Measurements from ENCODE around the gene COLQ.
"Not testable (repeated sequence)": the region's sequence is repeated elsewhere in the genome, so short reads cannot be mapped to it uniquely, and the experiment has no call there.

The COLQ gene

DNA sequence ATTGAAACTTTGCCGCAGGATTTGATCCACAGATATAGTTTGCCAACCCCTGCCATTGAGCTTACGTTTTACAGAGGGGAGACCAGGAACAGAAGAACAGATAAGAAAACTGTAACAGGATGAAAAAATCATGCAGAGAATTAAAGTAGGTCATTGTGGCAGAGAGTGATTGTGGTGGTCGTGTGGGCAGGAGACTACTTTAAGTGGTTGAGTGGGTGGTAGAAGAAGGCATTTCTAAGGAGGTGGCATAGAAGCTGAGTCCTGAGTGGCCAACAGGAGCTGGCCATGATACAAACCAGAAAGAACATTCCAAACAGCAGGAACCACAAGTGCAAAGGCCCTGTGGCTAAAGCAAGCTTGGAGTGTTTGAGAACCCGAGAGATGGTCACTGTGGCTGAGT, 34.5 kb downstream of the COLQ start:
- no peak for DNase-seq

DNA sequence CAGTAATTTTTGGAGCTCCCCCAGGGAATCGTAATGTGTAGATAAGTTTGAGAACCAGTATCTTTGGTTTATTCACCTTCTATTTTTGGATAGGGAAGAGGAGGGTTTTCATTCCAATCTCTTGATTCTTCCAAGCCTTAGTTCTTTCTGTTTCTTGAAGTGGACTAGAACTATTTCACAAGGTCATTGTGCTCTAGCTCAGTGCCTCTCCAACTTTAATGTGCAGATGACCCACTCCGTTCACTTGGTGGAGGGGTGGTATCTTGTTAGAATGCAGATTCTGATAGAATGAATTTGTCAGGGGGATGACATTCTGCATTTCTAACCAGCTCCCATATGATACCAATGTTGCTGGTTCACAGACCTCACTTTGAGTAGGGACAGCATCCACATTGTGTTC, 35.5 kb downstream of the COLQ start:
- DNase-seq = no peak

DNA sequence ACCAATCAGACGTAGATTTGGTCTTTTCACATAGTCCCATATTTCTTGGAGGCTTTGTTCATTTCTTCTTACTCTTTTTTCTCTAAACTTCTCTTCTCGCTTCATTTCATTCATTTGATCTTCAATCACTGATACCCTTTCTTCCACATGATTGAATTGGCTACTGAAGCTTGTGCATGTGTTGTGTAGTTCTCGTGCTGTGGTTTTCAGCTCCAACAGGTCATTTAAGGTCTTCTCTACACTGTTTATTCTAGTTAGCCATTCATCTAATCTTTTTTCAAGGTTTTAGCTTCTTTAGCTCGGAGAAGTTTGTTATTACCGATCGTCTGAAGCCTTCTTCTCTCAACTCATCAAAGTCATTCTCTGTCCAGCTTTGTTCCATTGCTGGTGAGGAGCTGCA, 37.0 kb downstream of the COLQ start:
- not testable (repeated sequence) for DNase-seq

DNA sequence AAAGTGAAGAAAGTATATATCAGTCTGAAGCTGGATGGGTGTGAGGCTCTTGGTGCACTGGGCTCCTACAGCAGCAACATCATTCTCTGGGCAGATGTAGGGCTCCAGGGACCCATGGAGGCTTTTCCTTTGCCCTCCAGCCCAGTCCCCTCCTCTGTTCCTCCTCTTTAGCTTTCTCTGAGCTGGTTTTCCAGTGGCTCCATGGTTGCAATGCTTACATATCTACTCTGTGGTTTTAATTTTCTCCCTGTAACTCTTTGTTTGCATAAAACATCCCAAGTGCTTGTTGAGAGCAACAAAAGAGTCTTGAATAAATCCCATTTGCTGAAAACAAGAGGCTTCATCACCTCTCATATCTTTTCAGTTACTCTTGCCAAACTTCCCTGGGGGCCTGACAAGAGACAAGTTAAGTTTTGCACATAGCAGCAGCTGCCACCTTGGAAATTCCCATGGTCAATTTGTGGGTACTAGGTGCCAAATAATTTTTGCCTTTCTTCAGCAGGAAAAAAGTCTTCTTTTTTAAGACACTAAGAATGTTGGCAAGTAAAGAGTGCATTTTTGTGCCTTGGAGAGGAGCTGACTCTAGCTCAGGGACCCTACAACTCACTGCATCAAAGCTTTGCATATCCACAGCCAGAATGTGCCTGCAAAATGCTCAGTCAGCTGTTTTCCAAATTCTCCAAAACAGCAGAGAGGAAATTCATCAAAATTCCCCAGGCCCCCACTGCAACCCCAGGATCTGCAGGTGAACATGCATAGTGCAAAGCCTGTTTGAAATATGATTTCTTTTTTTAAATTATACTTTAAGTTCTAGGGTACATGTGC, 41.9 kb downstream of the COLQ start:
- DNase-seq = no peak

DNA sequence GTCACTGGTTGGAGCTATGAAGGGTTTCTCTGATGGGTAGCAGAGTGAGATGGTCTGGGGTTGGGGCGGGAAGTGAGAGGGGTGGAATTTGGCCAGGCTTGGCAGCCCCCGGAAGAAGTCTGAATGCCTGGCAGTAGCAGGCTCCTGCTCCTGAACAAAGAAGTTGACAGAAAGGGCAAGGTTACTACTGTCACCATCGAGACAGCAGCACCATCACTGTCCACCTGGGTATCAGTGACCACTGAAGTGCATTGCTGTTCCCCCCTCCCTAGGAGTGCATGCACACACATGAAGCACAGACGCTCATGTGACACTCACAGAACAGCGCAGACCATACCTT, 42.9 kb downstream of the COLQ start:
- DNase-seq = no peak

DNA sequence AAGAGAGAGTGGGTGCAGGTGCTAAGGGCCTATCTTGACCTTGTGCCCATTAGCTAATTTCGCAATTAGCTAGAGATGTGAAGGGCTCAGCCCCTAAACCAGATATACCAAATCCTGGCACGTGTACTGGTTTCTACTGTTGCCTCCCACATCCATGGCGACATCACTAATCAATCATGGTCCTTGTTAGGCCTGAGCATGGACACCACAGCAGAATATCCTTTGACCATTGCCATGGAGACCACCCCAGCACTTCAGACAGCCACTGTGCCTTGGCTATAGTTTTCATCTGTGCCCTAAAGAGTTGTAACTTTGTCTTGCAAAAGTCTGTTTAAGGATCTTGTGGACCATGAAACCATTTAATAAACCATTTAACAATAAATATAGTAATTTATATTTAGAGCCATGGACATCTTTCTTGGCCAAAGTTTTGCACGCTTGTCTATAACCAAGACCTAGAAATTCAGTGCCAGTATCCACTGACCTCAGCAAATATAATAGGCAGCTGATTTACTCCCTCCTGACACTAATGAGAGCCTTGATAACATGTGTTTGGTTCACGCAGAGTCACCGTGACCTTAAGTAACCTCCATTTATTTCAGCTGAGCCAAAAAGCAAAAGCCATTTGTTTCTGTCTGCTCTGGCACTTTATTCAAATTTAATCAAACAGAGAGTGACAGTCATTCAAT, 43.4 kb downstream of the COLQ start:
- no peak for DNase-seq

DNA sequence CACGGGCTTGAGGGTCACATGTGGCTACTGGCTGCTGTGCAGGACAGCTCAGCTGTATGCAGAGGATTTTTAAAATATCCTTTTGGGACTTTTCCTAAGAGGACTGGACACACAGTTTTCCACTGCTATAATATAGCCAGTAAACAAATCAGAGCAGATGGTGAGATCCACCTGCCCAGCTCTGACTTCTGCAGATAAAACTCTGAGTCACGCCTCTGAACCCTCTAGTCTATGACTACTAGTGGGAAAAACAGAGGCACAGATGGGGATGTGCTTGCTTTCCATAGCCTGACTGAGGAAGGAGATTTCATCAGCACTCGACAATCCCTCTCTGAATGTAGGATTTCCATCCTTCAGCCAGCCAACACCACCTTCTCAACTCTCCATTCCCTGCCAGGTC, 45.1 kb downstream of the COLQ start:
- DNase-seq = no peak

DNA sequence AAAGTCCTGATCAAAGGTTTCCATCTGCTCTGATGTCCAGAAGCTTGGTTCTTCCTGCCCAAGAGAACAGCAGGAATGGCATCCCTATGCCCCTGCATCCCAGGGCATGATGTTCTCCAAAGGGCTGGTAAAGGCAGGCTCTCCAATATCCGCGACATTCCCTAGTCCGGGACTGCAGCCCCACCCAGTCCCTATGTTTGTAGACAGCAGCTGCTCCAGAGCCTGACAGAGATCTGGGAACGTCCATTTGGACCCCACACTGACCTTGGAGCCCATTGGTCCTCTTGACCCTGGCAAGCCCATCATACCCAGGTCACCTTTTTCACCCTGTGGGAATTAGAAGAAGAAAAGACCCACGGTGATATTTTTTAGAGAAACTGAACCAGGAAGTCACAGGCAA, 46.3 kb downstream of the COLQ start:
- no peak for DNase-seq

DNA sequence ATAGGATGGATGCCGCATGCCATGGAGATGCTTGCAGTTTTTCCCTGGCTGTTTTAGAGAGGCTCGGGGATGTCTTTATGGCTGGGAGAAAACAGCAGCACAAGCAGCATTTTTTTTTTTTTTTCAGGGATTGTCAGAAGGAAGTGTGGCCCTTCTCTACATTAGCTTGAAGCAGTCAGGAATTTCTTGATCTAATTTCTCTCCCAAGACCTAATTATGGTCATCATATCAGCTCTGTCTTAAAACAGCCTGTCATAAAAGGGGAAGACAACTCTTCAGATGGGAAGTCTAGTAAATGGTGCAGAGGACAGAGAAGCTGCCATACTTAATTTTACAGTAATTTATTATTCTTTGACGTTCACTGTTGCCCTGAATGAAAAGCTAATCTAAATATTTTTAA, 49.6 kb downstream of the COLQ start:
- no peak for DNase-seq

DNA sequence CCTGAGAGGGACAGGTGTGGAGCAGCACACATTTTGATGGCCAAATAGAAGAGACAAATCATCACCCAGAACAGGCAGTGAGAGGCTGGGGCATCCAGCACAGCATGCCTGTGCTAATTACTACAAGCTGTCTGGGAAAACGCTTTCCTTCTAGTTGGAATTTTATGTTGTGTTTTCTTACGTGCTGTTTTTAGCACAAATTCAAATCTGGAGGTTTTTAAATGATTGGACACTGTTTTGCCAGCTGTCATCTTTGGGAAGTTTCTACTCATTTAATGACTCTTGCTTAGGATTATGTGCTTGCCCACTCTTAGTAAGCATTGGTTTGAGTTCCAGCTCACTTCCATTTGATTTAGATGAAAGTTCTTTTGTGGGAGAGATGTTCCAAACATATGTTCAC, 50.7 kb downstream of the COLQ start:
- DNase-seq = no peak

DNA sequence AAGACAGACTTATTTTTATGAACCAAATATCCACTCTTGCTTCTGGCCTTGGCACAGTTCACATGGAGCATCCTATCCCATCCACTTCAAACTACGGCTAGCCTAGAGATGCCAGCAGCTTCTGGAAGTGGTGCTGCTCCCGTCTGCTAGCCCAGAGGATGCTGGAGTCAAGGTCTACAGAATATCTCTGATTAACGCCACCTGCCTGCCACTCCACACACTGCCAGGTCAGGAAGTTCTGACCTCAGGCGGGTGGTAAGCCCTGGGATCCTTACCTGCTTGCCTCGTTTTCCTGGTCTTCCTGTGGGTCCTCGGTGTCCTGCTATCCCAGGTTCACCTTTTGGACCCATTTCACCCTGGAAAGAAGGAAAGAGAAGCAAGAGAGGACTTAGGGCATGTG, 51.2 kb downstream of the COLQ start:
- no peak for DNase-seq

DNA sequence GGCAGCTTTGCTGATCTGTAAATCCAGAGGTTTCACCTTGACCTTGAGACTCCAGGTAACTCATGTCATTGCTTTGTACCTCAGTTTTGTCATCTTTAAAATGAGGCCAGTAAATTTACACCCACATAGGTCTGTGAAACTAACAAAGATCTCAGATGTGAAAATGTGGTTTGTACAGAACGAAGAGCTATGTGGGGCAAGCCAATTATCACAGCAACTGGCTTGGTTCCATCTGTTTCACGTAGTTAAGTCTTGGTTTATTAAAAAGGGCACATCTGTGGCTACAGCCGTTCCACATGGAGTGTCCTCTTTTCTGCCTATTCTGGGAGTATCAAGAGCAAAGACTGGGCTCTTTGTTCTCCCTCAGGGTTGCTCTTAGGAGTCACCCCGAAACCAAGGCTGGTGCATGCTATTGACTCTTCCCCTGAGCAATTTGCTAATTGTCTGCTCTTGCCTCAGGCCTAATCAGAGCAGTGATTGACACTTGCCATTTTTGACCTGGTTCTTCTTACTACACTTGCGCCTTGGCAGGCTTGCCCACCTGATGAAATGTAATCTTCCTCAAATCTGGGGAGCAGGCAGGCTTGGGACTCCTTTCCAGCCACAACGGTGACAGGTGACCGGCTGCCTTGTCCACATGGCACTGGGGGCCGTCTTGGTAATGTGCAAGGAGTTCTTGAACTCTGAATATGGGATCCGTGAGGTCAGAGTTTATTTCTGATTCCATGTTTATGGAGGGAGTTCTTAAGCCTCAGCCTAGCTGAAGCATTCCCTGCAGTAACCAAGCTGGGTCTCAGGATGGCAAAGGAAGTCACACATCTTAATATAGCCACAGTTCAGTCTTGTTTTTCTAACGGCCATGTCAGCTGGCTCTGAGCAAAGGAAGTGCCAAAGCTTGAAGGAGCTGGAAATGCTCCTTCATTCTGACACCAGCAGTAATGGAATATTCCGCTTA, 54.0 kb downstream of the COLQ start:
- DNase-seq = peak; percentile 6

DNA sequence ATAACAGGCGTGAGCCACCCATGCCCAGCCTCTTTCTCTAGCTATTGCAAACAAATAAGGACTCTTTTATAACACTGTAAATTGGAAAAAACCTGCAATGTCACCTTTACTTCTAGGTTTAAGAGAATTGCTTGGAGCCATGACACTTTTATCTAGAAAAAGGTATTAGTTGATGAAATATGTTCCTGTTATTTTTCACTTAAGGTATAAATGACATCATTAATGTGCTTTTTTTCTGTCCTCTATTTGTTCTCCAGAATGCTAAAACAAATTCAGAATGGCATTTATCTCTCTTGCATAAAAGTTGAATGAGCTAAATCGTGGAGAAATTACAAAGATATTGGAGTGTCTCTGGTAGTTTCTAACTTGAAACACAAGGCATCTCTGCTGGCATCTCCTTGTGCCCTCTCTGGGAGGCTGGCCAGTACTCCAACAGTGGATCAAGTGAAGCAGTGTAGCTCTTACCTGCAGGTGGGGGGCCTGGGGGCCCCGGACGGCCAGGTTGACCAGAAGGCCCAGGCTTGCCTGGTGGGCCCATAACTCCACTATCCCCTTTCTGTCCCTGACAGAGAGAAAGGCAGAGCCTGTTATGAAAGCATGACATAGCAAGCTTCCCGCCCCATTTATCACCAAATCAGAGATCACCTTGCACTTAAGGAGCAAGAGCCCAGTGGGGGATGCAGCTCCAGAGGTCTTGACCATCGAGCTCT, 55.5 kb downstream of the COLQ start:
- DNase-seq = no peak

DNA sequence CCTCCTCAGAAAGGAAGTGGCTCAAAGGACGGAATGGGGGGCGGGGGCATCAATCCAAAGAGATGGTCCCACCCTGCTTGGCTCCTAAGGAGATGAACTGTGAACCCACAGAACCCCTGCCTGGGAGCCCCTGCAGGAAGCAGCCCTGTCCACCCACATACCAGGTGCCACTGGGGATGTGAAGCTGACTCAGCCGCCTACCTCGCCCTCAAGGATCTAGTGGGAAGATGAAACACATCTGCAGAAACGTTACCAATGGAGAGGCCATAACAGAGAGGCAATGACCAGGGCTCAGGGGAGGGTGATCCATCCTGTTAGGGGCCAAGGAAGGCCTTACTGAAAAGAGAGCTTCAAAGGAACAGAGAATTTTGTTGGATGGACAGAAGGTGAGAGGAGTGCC, 59.1 kb downstream of the COLQ start:
- DNase-seq = no peak

DNA sequence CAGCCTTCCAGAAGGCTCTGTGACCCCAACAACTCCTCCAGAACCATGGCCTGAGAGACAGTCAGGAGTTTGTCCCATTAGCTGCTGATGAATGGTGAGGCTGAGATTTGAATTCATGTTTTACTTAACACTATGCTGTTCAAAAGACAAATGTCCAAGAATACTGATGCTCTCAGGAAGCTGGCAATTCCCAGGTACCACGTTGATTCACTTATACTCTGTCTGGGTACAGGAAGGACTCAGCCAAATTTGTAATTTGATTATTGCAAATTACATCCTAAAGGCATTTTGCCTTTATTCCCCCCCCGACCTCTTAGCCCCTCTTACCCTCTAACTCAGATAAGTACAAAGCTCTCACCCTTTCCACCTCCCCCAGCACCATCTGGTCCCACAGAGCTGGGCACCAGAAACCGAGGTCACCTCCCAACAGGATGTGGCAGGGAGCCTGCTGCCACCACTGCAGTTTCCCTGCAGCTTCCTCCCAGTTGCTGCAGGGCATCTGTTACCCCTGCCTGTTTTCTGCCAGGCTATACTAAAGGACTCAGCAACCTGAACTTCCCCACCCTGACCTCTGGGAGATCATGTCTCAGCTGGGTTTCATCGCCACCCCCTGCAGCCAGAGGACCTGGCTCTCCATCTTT, 60.5 kb downstream of the COLQ start:
- DNase-seq = peak; percentile 31

DNA sequence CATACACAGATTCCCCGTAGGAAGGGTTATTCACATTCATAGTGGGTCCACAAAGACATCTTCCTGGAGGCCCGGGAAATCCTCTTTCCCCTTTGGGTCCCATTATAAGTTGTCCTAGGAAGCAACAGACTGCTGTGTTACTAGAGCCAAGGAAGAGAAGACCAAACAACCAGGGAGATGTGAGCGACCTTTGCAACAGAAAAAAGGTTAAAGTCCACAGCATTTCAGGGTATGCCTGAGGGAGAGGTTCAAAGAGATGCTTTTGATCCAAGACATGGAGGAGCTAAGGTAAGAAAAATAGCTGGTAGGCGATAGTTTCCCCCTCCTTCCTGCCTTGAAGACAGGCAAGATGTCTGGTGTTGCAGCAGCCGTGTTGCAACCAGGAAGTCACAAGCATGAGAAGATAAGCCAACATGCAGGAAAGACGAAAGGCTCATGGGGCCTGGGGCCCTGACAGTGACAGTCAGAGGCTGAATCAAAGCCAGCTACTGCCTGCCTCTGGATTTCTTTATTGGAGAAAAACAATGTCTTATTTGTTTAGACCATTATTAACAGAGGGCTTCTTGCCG, 63.2 kb downstream of the COLQ start:
- DNase-seq = no peak

DNA sequence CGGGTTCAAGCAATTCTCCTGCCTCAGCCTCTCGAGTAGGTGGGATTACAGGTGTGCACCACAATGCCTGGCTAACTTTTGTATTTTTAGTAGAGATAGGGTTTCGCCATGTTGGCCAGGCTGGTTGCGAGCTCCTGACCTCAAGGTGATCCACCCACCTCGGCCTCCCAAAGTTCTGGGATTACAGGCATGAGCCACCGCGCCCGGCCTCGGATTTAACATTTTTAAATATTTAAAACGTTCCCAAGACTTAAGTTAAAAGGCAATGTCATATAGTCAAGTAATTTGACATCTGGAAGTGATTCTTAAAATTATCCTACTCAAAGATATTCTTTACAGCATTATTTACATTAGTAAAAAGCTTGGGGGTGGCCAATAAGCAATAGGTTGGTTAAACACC, 64.6 kb downstream of the COLQ start:
- DNase-seq = not testable (repeated sequence)

DNA sequence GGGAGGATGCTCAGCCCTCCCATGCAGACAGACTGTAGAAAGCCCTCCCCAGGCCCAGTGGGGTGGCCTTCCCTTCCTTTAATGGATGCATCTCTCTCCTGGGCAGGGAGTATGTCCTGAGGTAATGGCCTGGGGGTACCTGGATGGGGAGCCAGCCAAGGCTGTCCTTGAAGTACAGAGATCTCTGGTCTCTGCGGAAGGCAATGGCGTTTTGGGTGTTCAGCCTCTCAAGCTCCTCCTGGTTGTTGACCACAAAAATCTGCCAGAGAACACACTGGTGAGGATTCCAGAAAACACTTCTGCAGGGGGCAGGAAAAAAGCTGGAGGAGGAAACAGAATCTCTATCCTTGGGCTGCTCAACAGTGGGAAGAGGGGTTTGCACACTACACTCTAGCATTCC, 65.2 kb downstream of the COLQ start:
- no peak for DNase-seq

DNA sequence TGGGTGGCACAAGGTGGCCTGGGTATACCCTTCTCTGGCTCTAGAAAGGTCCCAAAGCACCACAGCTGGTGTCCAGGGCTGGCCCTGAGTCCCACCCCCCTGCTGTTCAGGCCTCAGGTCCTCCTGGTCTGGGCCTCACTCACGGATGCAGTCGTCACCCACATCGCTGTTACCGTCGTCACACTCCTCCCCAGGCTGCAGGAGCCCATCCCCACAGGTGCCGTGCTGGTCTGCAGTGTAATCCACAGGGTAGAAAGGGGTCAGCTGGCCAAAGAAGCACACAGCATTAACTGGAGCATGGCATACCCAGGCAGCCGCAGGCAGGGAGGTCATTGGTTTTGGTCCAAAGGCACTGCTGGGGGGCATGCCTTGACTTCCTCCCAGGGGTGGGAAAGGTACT, 65.8 kb downstream of the COLQ start:
- no peak for DNase-seq

DNA sequence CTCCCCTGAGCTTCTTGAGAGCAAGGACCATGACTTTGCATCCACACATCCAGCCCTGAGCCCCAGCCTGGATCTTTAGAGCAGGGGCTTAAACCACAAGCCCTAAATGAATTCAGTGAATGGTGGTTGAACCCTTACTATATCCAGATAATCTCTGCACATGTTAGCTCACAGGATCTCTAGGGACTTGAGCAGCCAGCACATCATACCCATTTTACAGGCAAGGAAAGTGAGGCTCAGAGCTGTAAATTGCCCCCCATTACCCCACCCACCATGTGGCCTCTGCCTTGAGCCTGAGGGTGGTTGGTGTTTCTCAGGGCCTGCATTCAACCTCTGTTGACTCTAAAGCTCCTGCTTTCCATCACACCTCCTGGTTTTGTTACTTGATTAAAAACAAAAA, 66.5 kb downstream of the COLQ start:
- DNase-seq = no peak

DNA sequence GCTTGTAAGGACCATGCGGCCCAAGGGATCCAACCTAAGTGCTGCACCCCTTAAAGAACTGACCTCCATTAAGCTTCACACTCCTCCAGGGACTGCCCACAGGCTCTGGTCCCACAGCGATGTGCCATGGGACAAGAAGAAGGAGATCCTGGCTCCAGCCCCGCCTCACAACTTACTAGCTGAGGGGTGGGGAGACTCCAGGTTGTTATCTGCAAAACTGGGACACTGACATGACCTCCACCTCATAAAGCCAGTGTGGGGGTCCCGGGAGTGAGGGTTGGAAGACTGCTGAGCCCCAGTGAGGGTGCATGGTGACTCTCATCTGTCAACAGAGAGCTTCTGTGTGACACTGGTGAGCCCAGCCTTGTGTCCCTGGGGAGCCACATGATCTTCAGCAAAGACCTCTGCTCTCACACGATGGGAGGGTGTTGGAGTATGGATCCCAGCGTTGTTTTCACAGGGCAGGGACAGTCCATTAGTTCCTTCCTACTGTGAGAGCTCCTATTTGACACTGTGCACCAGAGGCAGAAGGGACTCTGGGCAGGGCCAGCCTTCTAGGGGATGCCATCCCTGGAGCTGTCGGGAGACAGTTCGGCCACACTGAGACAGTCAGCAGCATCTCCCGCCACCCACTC, 67.4 kb downstream of the COLQ start:
- no peak for DNase-seq

DNA sequence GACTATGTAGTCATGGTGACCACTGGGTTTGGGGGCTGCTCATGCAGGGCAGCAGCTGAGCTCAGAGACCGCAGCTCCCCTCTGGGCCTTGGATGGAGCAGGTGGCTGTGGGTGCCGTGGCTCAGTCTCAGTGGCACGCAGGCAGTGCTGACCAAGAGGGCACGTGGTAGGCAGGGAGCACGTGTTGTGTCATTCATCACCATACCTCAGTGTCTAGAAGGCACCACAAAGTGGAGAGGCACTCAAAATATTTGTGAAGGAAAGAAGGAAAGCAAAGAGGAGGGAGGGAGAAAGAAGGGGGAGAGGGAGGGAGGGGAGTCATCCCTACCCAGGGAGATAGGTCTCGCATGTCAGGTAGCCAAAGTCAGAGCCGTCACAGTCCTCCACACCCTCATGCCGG, 68.0 kb downstream of the COLQ start:
- DNase-seq = no peak

Data from CD4-positive, alpha-beta T cell treated with Interleukin-10 for 1 hour (primary cell).